Hepatocyte (in vitro differentiated cells): ENCODE results near the gene DEAF1. TPM values are rescaled to one million over a fixed set of nuclear protein-coding genes. Genes with fewer than 3 reads are reported as not detected.
A peak's percentile ranks its signal among the peaks of the same experiment; 100 is the strongest.
"Not testable (repeated sequence)": the region's sequence is repeated elsewhere in the genome, so short reads cannot be mapped to it uniquely, and the experiment has no call there.

ENCODE experiments used
- DNase-seq: peaks from one replicate; pipeline ENCODE4 v3.0.0-alpha.2; 2016; ENCODE audit warnings: low spot score
- H2AFZ ChIP-seq: fragments of 200-600 bp; sonication (generic); 2 replicates; pipeline ENCODE4 v1.6.0; 2016; ENCODE audit warnings: antibody characterized with exemption, mild to moderate bottlenecking
- H3K27ac ChIP-seq: fragments of 200-600 bp; sonication (generic); 2 replicates; pipeline ENCODE4 v1.5.1; 2016; ENCODE audit warnings: mild to moderate bottlenecking
- H3K27me3 ChIP-seq: fragments of 200-600 bp; sonication (generic); 2 replicates; pipeline ENCODE4 v1.6.1; 2016
- H3K36me3 ChIP-seq: fragments of 200-600 bp; sonication (generic); replicated peaks from 2 replicates; pipeline ENCODE4 v1.5.1; 2016; ENCODE audit warnings: low read depth; ENCODE audit not compliant: insufficient read depth
- H3K4me1 ChIP-seq: fragments of 200-600 bp; sonication (generic); 2 replicates; pipeline ENCODE4 v1.5.1; 2016; ENCODE audit warnings: mild to moderate bottlenecking, moderate library complexity; ENCODE audit not compliant: insufficient read depth
- H3K4me2 ChIP-seq: fragments of 200-600 bp; sonication (generic); 2 replicates; pipeline ENCODE4 v1.6.0; 2016
- H3K4me3 ChIP-seq: fragments of 200-600 bp; sonication (generic); 2 replicates; pipeline ENCODE4 v1.5.1; 2016; ENCODE audit warnings: mild to moderate bottlenecking
- H3K79me2 ChIP-seq: fragments of 200-600 bp; sonication (generic); 2 replicates; pipeline ENCODE4 v1.6.0; 2017; ENCODE audit warnings: mild to moderate bottlenecking
- H3K9me2 ChIP-seq: fragments of 200-600 bp; sonication (generic); replicated peaks from 2 replicates; pipeline ENCODE4 v1.6.0; 2017; ENCODE audit warnings: mild to moderate bottlenecking; ENCODE audit not compliant: insufficient read depth
- H3K9me3 ChIP-seq: fragments of 200-600 bp; sonication (generic); 2 replicates; pipeline ENCODE4 v1.5.1; 2016; ENCODE audit warnings: low read depth, mild to moderate bottlenecking
- H4K20me1 ChIP-seq: fragments of 200-600 bp; sonication (generic); 2 replicates; pipeline ENCODE4 v1.6.0; 2016; ENCODE audit warnings: mild to moderate bottlenecking; ENCODE audit not compliant: insufficient read depth, poor library complexity, severe bottlenecking
- CTCF ChIP-seq: fragments of 200-600 bp; sonication (generic); IDR thresholded peaks from 2 replicates; pipeline ENCODE4 v1.5.1; 2016; ENCODE audit warnings: antibody characterized with exemption, mild to moderate bottlenecking; ENCODE audit not compliant: poor library complexity
- EZH2 ChIP-seq: fragments of 200-600 bp; sonication (generic); IDR thresholded peaks from 2 replicates; pipeline ENCODE4 v1.6.1; 2016; ENCODE audit warnings: antibody characterized with exemption, mild to moderate bottlenecking, borderline replicate concordance
- EZH2phosphoT487 ChIP-seq: fragments of 200-600 bp; sonication (generic); IDR thresholded peaks from one replicate; pipeline ENCODE4 v1.6.1; 2018; ENCODE audit warnings: antibody characterized with exemption, mild to moderate bottlenecking, low read depth, moderate library complexity; ENCODE audit not compliant: unreplicated experiment, severe bottlenecking
- WGBS: methylation state at CpG from one replicate; pipeline ENCODE4 v1.1.6; 2016; ENCODE audit warnings: low lambda C conversion rate; ENCODE audit errors: missing lambda C conversion rate; 5-methylcytosine and 5-hydroxymethylcytosine counted together
- polyA plus RNA-seq: library from polyadenylated mRNA; unstranded; fragments of >200 nt; fragmentation: Nextera tagmentation; extraction: Ambion mirVana; gene quantifications from 2 replicates; pipeline ENCODE4 v1.2.1, GENCODE V29; 2016
- total RNA-seq: library from RNA; depleted of rRNA; stranded (reverse); fragments of >200 nt; gene quantifications from 2 replicates; pipeline ENCODE4 v1.2.3, GENCODE V29; 2014

The DEAF1 gene
- total and polyA plus RNA-seq, 2 experiments from 2014 or later: 27.2 to 59.1 TPM

GRCh38 chr11:653837-654236 lies 41.2 kb downstream of the DEAF1 start:
- no peak overlapping the region for H3K27ac ChIP-seq
- no peaks in the 10 kb centered on the region for H3K36me3 ChIP-seq
- 93% methylated on average over 11 of the region's 15 CpGs for WGBS
- no peak overlapping the region for H3K4me3 ChIP-seq
- TF ChIP-seq EZH2 (no peak), EZH2phosphoT487 (no peak), CTCF (no peak)
- H3K27me3 ChIP-seq: no peaks in the 10 kb centered on the region
- H2AFZ ChIP-seq: no peak overlapping the region
- no peaks in the 10 kb centered on the region for H3K9me3 ChIP-seq
- H3K9me2 ChIP-seq: no peaks in the 10 kb centered on the region
- peaks cover 3% of the 10 kb centered on the region for H4K20me1 ChIP-seq
- H3K4me1 ChIP-seq: peaks cover 9% of the 10 kb centered on the region
- DNase-seq: no peak
- H3K4me2 ChIP-seq: no peak overlapping the region
- no peaks in the 10 kb centered on the region for H3K79me2 ChIP-seq

- H2AFZ ChIP-seq, H3K27ac ChIP-seq, H3K4me2 ChIP-seq, DNase-seq, H3K4me3 ChIP-seq, H3K9me2 ChIP-seq, H3K27me3 ChIP-seq, H4K20me1 ChIP-seq, H3K4me1 ChIP-seq, H3K36me3 ChIP-seq, H3K79me2 ChIP-seq, H3K9me3 ChIP-seq: not testable (repeated sequence)
- WGBS: 96% methylated on average over 14 of the region's 14 CpGs
Observed at GRCh38 chr11:653136-653535, 41.9 kb downstream of the DEAF1 start.

- Histone ChIP-seq H2AFZ (no peak overlapping the region), H3K79me2 (no peaks in the 10 kb centered on the region), H4K20me1 (peaks cover 1% of the 10 kb centered on the region), H3K4me1 (peaks cover 6% of the 10 kb centered on the region), H3K4me2 (no peak overlapping the region), H3K4me3 (no peak overlapping the region), H3K27ac (no peak overlapping the region), H3K9me3 (no peaks in the 10 kb centered on the region), H3K36me3 (no peaks in the 10 kb centered on the region), H3K9me2 (no peaks in the 10 kb centered on the region), H3K27me3 (no peaks in the 10 kb centered on the region)
- DNase-seq: no peak
- 98% methylated on average over 10 of the region's 10 CpGs for WGBS
- TF ChIP-seq EZH2: no peak
- TF ChIP-seq CTCF: no peak
- TF ChIP-seq EZH2phosphoT487: no peak
Observed at GRCh38 chr11:650482-650881, 44.5 kb downstream of the DEAF1 start.

- not testable (repeated sequence) for H3K36me3 ChIP-seq, H3K9me3 ChIP-seq, H3K4me2 ChIP-seq, H3K27ac ChIP-seq, H2AFZ ChIP-seq, H3K4me3 ChIP-seq, H3K4me1 ChIP-seq, H3K9me2 ChIP-seq, H3K27me3 ChIP-seq, H3K79me2 ChIP-seq, H4K20me1 ChIP-seq
- peak; percentile 46 for DNase-seq
- whole genome bisulfite sequencing: 81% methylated on average over 9 of the region's 14 CpGs
Observed at GRCh38 chr11:647672-648158, 47.3 kb downstream of the DEAF1 start.

GRCh38 chr11:646214-646613 lies 48.8 kb downstream of the DEAF1 start:
- Histone ChIP-seq H2AFZ (no peak overlapping the region), H3K4me3 (no peak overlapping the region), H3K4me2 (no peak overlapping the region), H3K9me3 (no peaks in the 10 kb centered on the region), H3K27ac (no peak overlapping the region), H3K36me3 (no peaks in the 10 kb centered on the region), H3K27me3 (no peaks in the 10 kb centered on the region), H4K20me1 (peaks cover 2% of the 10 kb centered on the region), H3K79me2 (no peaks in the 10 kb centered on the region), H3K9me2 (no peaks in the 10 kb centered on the region), H3K4me1 (no peaks in the 10 kb centered on the region)
- 94% methylated on average over 14 of the region's 14 CpGs for WGBS
- no peak for TF ChIP-seq CTCF
- TF ChIP-seq EZH2phosphoT487: no peak
- no peak for TF ChIP-seq EZH2
- no peak for DNase-seq
